ENCODE results near the gene CDKN1C.

Gene CDKN1C

GRCh38 chr11:2926611-2927051, 41.1 kb upstream of the CDKN1C start (continued):
- no peak for TF ChIP-seq PATZ1 (CRISPR knock-in tag; IDR thresholded peaks at IDR 0.05; ENCODE audit: borderline replicate concordance)
- no peak for TF ChIP-seq ARNTL (CRISPR knock-in tag; IDR thresholded peaks at IDR 0.05; ENCODE audit: borderline replicate concordance, low read depth)

GRCh38 chr11:2924821-2925675, 39.5 kb upstream of the CDKN1C start:
- no peak for TF ChIP-seq ZNF565 (CRISPR knock-in tag; conservative IDR thresholded peaks at IDR 0.05; ENCODE audit: low read depth)
- no peak for TF ChIP-seq ZNF8 (CRISPR knock-in tag; IDR thresholded peaks at IDR 0.05)
- no peak for TF ChIP-seq ZC3H10 (CRISPR knock-in tag; IDR thresholded peaks at IDR 0.05)
- TF ChIP-seq SNAI2 (CRISPR knock-in tag; IDR thresholded peaks at IDR 0.05) = no peak
- TF ChIP-seq GLIS3 (CRISPR knock-in tag; IDR thresholded peaks at IDR 0.05) = no peak
- no peak for TF ChIP-seq CSRNP3 (CRISPR knock-in tag; IDR thresholded peaks at IDR 0.05)
- TF ChIP-seq, protein P1, sequence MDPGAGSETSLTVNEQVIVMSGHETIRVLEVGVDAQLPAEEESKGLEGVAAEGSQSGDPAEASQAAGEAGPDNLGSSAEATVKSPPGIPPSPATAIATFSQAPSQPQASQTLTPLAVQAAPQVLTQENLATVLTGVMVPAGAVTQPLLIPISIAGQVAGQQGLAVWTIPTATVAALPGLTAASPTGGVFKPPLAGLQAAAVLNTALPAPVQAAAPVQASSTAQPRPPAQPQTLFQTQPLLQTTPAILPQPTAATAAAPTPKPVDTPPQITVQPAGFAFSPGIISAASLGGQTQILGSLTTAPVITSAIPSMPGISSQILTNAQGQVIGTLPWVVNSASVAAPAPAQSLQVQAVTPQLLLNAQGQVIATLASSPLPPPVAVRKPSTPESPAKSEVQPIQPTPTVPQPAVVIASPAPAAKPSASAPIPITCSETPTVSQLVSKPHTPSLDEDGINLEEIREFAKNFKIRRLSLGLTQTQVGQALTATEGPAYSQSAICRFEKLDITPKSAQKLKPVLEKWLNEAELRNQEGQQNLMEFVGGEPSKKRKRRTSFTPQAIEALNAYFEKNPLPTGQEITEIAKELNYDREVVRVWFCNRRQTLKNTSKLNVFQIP (CRISPR knock-in tag; IDR thresholded peaks at IDR 0.05; ENCODE audit: borderline replicate concordance, low read depth) = no peak
- TF ChIP-seq, protein P2, sequence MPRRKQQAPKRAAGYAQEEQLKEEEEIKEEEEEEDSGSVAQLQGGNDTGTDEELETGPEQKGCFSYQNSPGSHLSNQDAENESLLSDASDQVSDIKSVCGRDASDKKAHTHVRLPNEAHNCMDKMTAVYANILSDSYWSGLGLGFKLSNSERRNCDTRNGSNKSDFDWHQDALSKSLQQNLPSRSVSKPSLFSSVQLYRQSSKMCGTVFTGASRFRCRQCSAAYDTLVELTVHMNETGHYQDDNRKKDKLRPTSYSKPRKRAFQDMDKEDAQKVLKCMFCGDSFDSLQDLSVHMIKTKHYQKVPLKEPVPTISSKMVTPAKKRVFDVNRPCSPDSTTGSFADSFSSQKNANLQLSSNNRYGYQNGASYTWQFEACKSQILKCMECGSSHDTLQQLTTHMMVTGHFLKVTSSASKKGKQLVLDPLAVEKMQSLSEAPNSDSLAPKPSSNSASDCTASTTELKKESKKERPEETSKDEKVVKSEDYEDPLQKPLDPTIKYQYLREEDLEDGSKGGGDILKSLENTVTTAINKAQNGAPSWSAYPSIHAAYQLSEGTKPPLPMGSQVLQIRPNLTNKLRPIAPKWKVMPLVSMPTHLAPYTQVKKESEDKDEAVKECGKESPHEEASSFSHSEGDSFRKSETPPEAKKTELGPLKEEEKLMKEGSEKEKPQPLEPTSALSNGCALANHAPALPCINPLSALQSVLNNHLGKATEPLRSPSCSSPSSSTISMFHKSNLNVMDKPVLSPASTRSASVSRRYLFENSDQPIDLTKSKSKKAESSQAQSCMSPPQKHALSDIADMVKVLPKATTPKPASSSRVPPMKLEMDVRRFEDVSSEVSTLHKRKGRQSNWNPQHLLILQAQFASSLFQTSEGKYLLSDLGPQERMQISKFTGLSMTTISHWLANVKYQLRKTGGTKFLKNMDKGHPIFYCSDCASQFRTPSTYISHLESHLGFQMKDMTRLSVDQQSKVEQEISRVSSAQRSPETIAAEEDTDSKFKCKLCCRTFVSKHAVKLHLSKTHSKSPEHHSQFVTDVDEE (CRISPR knock-in tag; IDR thresholded peaks at IDR 0.05) = no peak
- no peak for TF ChIP-seq TOX (CRISPR knock-in tag; IDR thresholded peaks at IDR 0.05; ENCODE audit: borderline replicate concordance)
- no peak for TF ChIP-seq PATZ1 (CRISPR knock-in tag; IDR thresholded peaks at IDR 0.05; ENCODE audit: borderline replicate concordance)
- TF ChIP-seq, protein P3, sequence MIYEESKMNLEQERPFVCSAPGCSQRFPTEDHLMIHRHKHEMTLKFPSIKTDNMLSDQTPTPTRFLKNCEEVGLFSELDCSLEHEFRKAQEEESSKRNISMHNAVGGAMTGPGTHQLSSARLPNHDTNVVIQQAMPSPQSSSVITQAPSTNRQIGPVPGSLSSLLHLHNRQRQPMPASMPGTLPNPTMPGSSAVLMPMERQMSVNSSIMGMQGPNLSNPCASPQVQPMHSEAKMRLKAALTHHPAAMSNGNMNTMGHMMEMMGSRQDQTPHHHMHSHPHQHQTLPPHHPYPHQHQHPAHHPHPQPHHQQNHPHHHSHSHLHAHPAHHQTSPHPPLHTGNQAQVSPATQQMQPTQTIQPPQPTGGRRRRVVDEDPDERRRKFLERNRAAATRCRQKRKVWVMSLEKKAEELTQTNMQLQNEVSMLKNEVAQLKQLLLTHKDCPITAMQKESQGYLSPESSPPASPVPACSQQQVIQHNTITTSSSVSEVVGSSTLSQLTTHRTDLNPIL (CRISPR knock-in tag; IDR thresholded peaks at IDR 0.05; ENCODE audit: low read depth) = no peak
- no peak for ATAC-seq

DNA sequence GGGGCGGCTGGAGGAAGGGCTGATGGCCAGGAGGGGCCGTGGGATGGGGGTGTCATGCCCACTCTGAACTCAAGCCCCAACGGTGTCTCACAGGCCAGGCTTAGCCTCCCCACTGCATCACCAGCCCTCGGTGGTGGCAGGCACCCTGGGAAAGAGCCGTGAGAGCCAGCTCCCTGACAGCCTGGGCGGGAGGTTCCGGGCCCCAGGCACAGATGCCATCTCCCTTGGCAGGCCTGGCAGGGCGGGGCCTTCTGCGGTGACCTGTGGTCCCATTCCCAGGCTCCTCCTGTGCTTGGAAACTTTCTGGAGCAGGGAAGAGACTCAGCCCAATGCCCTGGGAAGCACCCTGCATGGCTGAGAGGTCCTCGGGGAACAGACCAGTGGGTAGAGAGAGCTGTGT, 38.8 kb upstream of the CDKN1C start:
- TF ChIP-seq SNAI2 (CRISPR knock-in tag; IDR thresholded peaks at IDR 0.05) = no peak
- no peak for ATAC-seq
